ENCODE results near the gene RERE. TPM values are rescaled to one million over a fixed set of nuclear protein-coding genes. Genes with fewer than 3 reads are reported as not detected.
A peak's percentile ranks its signal among the peaks of the same experiment; 100 is the strongest.

Gene RERE
- total RNA-seq, 1 donor from 2014 or later = 64.6 TPM

GRCh38 chr1:8718850-8719361 lies 98.5 kb downstream of the RERE start:
- no peaks in the 10 kb centered on the region for H3K9me3 ChIP-seq

GRCh38 chr1:8717148-8717547 lies 100.3 kb downstream of the RERE start:
- no peak for TF ChIP-seq CTCF (IDR thresholded peaks at IDR 0.05)
- intact Hi-C loops (cut with DNase I) = loop anchor here (5.0 kb wide), 1 partner anchor 130 kb away; no protein-coding TSS in a partner anchor
- Histone ChIP-seq H3K36me3 (no peaks in the 10 kb centered on the region), H3K4me3 (no peak overlapping the region), H3K9me3 (no peaks in the 10 kb centered on the region), H3K27ac (no peak overlapping the region), H3K27me3 (no peaks in the 10 kb centered on the region), H3K4me1 (peaks cover 0 to 16% of the 10 kb centered on the region in 2 donors)
- no peak for DNase-seq (ENCODE audit: low spot score in 2 of 2)

More at GRCh38 chr1:8718850-8719361, 98.5 kb downstream of the RERE start:
- TF ChIP-seq CTCF (IDR thresholded peaks at IDR 0.05) = peak in 1 of 3 experiments; percentile 22
- intact Hi-C loops (cut with DNase I) = loop anchor here (5.0 kb wide), 1 partner anchor 128 kb away; no protein-coding TSS in a partner anchor
- no peaks in the 10 kb centered on the region for H3K36me3 ChIP-seq
- no peaks in the 10 kb centered on the region for H3K27me3 ChIP-seq
- H3K27ac ChIP-seq = no peak overlapping the region
- no peaks in the 10 kb centered on the region for H3K4me1 ChIP-seq
- no peak overlapping the region for H3K4me3 ChIP-seq
- no peak for DNase-seq (ENCODE audit: low spot score in 2 of 2)

GRCh38 chr1:8716238-8716637 lies 101.2 kb downstream of the RERE start:
- no peaks in the 10 kb centered on the region for H3K9me3 ChIP-seq
- H3K27ac ChIP-seq = no peak overlapping the region
- H3K4me1 ChIP-seq = peaks cover 0 to 23% of the 10 kb centered on the region in 2 donors
- no peak for DNase-seq (ENCODE audit: low spot score in 2 of 2)
- TF ChIP-seq CTCF (IDR thresholded peaks at IDR 0.05) = no peak
- intact Hi-C loops (cut with DNase I) = loop anchor here (5.0 kb wide), 1 partner anchor 131 kb away; no protein-coding TSS in a partner anchor
- no peaks in the 10 kb centered on the region for H3K36me3 ChIP-seq
- no peaks in the 10 kb centered on the region for H3K27me3 ChIP-seq
- H3K4me3 ChIP-seq = no peak overlapping the region

GRCh38 chr1:8714173-8714572 lies 103.3 kb downstream of the RERE start:
- H3K4me3 ChIP-seq = no peak overlapping the region
- intact Hi-C loops (cut with DNase I) = no loop called here
- peaks cover 0 to 23% of the 10 kb centered on the region in 2 donors for H3K4me1 ChIP-seq
- DNase-seq (ENCODE audit: low spot score in 2 of 2) = no peak
- H3K36me3 ChIP-seq = no peaks in the 10 kb centered on the region
- H3K9me3 ChIP-seq = no peaks in the 10 kb centered on the region
- TF ChIP-seq CTCF (IDR thresholded peaks at IDR 0.05) = no peak
- no peak overlapping the region for H3K27ac ChIP-seq
- no peaks in the 10 kb centered on the region for H3K27me3 ChIP-seq

GRCh38 chr1:8712413-8713231 lies 104.8 kb downstream of the RERE start:
- intact Hi-C loops (cut with DNase I) = no loop called here
- H3K4me3 ChIP-seq = peak overlapping the region; percentile 26 to 36
- H3K9me3 ChIP-seq = no peaks in the 10 kb centered on the region
- H3K27me3 ChIP-seq = no peaks in the 10 kb centered on the region
- no peak for TF ChIP-seq CTCF (IDR thresholded peaks at IDR 0.05)
- no peak for DNase-seq (ENCODE audit: low spot score in 2 of 2)
- no peaks in the 10 kb centered on the region for H3K36me3 ChIP-seq
- H3K4me1 ChIP-seq = peaks cover 0 to 23% of the 10 kb centered on the region in 2 donors
- peak overlapping the region; percentile 60 to 64 for H3K27ac ChIP-seq
